ENCODE measurements around the gene FOXP1. TPM values are rescaled to one million over a fixed set of nuclear protein-coding genes. Genes with fewer than 3 reads are reported as not detected.

Gene FOXP1
- total and polyA plus RNA-seq, 12 donors, result 4.8 to 56.0 (median 43.8) TPM

DNA sequence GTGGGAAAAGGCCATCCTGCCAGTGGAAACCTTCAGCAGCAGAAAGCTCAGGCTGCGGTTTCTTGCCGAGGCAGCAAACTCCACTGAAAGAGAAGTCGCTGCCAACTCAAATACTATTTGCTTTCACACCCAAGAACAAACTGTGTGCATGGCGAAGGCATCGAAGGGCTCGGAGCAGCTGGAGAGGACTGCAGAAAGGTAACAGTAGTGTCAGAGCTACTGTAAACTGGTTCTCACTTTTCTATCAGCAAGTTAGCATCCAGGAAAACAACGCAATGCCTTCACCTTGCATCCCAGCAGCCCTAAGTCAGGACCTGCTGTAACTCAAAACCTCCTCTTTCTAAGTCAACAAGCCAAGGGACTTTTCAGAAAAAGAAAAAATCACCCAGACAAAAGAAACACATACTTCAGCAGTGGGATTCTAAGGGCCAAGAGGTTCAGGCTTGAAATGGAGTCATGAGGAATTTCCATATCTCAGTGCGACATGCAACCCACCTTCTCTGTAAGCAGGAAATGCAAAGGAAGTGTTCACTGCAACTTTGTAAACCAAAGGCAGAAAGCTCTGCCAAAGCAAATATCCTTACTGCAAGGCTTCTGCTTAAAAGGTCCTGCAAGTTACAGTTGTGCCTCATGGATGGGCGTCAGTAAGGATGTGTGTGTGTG lies 193.5 kb downstream of the FOXP1 start:
- WGBS, 2 donors, result 23 to 28% methylated on average over 9 of the region's 9 CpGs
- ATAC-seq (peak in 7 of 8 donors; percentile 48 to 85 (median 77)), DNase-seq (peak; percentile 28 to 53)
- H3K4me3 ChIP-seq, result peak overlapping the region in 5 of 10 donors; percentile 19 to 35 (median 20)
- TF ChIP-seq, protein P1, sequence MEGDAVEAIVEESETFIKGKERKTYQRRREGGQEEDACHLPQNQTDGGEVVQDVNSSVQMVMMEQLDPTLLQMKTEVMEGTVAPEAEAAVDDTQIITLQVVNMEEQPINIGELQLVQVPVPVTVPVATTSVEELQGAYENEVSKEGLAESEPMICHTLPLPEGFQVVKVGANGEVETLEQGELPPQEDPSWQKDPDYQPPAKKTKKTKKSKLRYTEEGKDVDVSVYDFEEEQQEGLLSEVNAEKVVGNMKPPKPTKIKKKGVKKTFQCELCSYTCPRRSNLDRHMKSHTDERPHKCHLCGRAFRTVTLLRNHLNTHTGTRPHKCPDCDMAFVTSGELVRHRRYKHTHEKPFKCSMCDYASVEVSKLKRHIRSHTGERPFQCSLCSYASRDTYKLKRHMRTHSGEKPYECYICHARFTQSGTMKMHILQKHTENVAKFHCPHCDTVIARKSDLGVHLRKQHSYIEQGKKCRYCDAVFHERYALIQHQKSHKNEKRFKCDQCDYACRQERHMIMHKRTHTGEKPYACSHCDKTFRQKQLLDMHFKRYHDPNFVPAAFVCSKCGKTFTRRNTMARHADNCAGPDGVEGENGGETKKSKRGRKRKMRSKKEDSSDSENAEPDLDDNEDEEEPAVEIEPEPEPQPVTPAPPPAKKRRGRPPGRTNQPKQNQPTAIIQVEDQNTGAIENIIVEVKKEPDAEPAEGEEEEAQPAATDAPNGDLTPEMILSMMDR (IDR thresholded peaks at IDR 0.05), result no peak
- peak overlapping the region in 9 of 10 donors; percentile 9 to 68 (median 47) for H3K27ac ChIP-seq
- peaks cover 0 to 62% (median 28%) of the 10 kb centered on the region in 9 donors for H3K4me1 ChIP-seq
- intact Hi-C loops (cut with DNase I), result loop anchor here in 3 of 10 donors (10.0 kb wide), 3 partner anchors 65 to 385 kb away; no protein-coding TSS in a partner anchor
- H3K27me3 ChIP-seq, result no peaks in the 10 kb centered on the region
- H3K9me3 ChIP-seq, result no peaks in the 10 kb centered on the region
- no peaks in the 10 kb centered on the region for H3K36me3 ChIP-seq

DNA sequence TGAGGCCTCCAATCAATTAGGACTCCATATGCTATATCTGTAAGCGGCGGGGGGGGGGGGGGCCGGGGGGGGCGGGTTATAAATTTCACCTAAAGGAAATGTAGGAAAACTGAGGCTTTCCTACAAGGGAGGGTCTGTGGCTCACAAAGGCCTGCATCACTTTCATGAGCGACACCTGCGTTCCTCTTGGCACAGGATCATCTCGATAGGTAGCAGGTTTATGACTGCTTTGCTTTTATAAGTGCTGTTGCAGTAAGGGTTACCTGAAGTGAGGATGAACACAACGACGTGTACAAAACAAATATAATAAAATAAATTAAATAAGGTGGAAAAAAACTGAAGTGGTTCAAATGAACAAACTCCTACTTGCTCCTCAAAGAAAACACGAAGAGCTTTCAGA lies 194.3 kb downstream of the FOXP1 start:
- H3K27ac ChIP-seq, result peak overlapping the region in 2 of 10 donors; percentile 8 to 68
- H3K36me3 ChIP-seq, result no peaks in the 10 kb centered on the region
- peaks cover 0 to 67% (median 37%) of the 10 kb centered on the region in 9 donors for H3K4me1 ChIP-seq
- H3K9me3 ChIP-seq, result no peaks in the 10 kb centered on the region
- DNase-seq (no peak), ATAC-seq (no peak)
- WGBS, 2 donors, result 78% methylated on average over 10 of the region's 10 CpGs
- H3K4me3 ChIP-seq, result no peak overlapping the region
- intact Hi-C loops (cut with DNase I), result no loop called here
- TF ChIP-seq, protein P1 (IDR thresholded peaks at IDR 0.05), result no peak
- no peaks in the 10 kb centered on the region for H3K27me3 ChIP-seq

DNA sequence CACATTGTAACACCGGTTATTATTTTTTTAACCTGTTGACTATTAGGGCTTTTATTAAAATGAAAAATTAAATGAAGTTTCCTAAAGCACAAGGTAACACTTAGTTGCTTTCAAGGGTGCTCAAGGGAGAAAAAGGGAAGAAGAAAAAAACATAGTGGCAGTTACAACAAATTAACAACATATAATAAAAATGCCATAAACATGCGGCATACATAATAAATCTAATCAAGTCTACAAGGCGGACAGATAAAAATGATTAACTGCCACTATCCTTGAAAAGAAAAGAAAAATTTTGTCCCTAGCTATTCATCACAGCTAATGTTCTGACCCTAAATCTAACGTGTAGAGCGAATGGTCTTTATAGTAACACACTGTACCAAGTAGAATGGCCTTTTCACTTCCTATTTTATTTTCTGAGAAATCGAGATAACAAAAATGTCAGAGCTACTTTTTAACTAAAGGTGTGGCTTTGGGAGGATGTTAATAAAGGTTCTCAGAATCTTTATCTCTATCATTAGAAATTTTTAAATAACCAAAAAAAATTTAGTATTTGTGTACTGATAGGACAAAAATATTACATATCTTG lies 194.9 kb downstream of the FOXP1 start:
- no peaks in the 10 kb centered on the region for H3K27me3 ChIP-seq

DNA sequence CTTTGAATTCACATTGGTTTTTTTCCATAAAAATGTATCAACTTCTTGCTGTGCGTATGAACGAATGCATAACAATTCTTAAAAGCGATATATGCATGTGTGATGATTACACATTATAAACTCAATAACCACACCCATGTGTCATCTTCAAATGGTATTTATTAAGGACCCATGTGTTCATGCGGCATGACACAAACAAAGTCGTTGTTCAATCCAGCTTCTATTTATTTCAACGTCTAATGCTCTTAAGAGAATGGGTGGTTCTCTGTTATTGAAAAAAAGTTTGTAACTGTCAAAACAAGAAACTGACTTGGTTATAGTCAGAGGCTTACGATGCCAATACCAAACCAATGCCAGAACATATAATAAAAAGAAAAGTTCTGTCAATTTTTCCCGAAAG lies 195.9 kb downstream of the FOXP1 start:
- ATAC-seq (no peak), DNase-seq (no peak)
- Histone ChIP-seq H3K27me3 (no peaks in the 10 kb centered on the region), H3K27ac (no peak overlapping the region), H3K4me1 (peaks cover 0 to 63% (median 41%) of the 10 kb centered on the region in 9 donors), H3K9me3 (no peaks in the 10 kb centered on the region), H3K36me3 (no peaks in the 10 kb centered on the region), H3K4me3 (no peak overlapping the region)
- TF ChIP-seq, protein P1 (IDR thresholded peaks at IDR 0.05), result no peak
- WGBS, 2 donors, result 90 to 95% methylated on average over 8 of the region's 8 CpGs
- intact Hi-C loops (cut with DNase I), result no loop called here

More for the DNA sequence above, 194.9 kb downstream of the FOXP1 start:
- Histone ChIP-seq H3K27ac (no peak overlapping the region), H3K4me1 (peaks cover 0 to 70% (median 41%) of the 10 kb centered on the region in 9 donors), H3K4me3 (no peak overlapping the region), H3K36me3 (no peaks in the 10 kb centered on the region), H3K9me3 (no peaks in the 10 kb centered on the region)
- intact Hi-C loops (cut with DNase I), result no loop called here
- no peak for ATAC-seq
- TF ChIP-seq, protein P1 (IDR thresholded peaks at IDR 0.05), result no peak
- no peak for DNase-seq
- 86 to 91% methylated on average over 6 of the region's 6 CpGs for whole genome bisulfite sequencing, 2 donors

Data from heart right ventricle (tissue), 16 donors.